H9 (cell line): ENCODE results near the gene CD4. TPM values are rescaled to one million over a fixed set of nuclear protein-coding genes. Genes with fewer than 3 reads are reported as not detected.
A peak's percentile ranks its signal among the peaks of the same experiment; 100 is the strongest.
"Not testable (repeated sequence)": the region's sequence is repeated elsewhere in the genome, so short reads cannot be mapped to it uniquely, and the experiment has no call there.

Source experiments
- DNase-seq: peaks from one replicate; pipeline ENCODE4 v3.0.0-alpha.2; 2017
- H2AFZ ChIP-seq: one replicate; pipeline ENCODE4 v1.6.1; 2013; ENCODE audit warnings: mild to moderate bottlenecking, low read length, control low read depth, moderate library complexity
- H2AK5ac ChIP-seq: 2 replicates; pipeline ENCODE4 v1.6.1; 2013; ENCODE audit warnings: low read length, control low read depth, mixed read lengths; ENCODE audit not compliant: insufficient read length
- H2BK120ac ChIP-seq: one replicate; pipeline ENCODE4 v1.6.1; 2013; ENCODE audit warnings: low read depth, mild to moderate bottlenecking, low read length, control low read depth, inconsistent platforms; ENCODE audit not compliant: poor library complexity, severe bottlenecking
- H2BK12ac ChIP-seq: 2 replicates; pipeline ENCODE4 v1.6.1; 2013; ENCODE audit warnings: low read length, control low read depth, mixed read lengths, low read depth; ENCODE audit not compliant: insufficient read length
- H2BK15ac ChIP-seq: 2 replicates; pipeline ENCODE4 v1.6.1; 2013; ENCODE audit warnings: low read depth, low read length, control low read depth
- H2BK20ac ChIP-seq: one replicate; pipeline ENCODE4 v1.6.1; 2013; ENCODE audit warnings: low read depth, mild to moderate bottlenecking, low read length, control low read depth, inconsistent platforms; ENCODE audit not compliant: poor library complexity, severe bottlenecking
- H2BK5ac ChIP-seq: 2 replicates; pipeline ENCODE4 v1.6.1; 2013; ENCODE audit warnings: low read length, control low read depth, mixed read lengths; ENCODE audit not compliant: insufficient read length
- H3K14ac ChIP-seq: 2 replicates; pipeline ENCODE4 v1.6.1; 2013; ENCODE audit warnings: low read length, control low read depth; ENCODE audit not compliant: insufficient read depth
- H3K18ac ChIP-seq: 2 replicates; pipeline ENCODE4 v1.6.1; 2013; ENCODE audit warnings: low read depth, mild to moderate bottlenecking, mixed read lengths, low read length, control low read depth; ENCODE audit not compliant: insufficient read length
- H3K23ac ChIP-seq: 2 replicates; pipeline ENCODE4 v1.6.1; 2013; ENCODE audit warnings: low read length, control low read depth, mixed read lengths, low read depth; ENCODE audit not compliant: insufficient read length
- H3K23me2 ChIP-seq: 2 replicates; pipeline ENCODE4 v1.6.1; 2013; ENCODE audit warnings: low read depth, mild to moderate bottlenecking, mixed read lengths, low read length, control low read depth; ENCODE audit not compliant: insufficient read length, poor library complexity, severe bottlenecking
- H3K27ac ChIP-seq: 2 replicates; pipeline ENCODE4 v1.5.1; 2013; ENCODE audit warnings: low read length, control low read depth, mixed read lengths, low read depth; ENCODE audit not compliant: insufficient read length
- H3K27me3 ChIP-seq: 2 replicates; pipeline ENCODE4 v1.6.1; 2013; ENCODE audit warnings: low read length, control low read depth, inconsistent platforms; ENCODE audit not compliant: insufficient read depth
- H3K4ac ChIP-seq: 2 replicates; pipeline ENCODE4 v1.6.1; 2013; ENCODE audit warnings: low read depth, mild to moderate bottlenecking, control low read depth, inconsistent platforms, low read length, moderate library complexity
- H3K4me1 ChIP-seq: 2 replicates; pipeline ENCODE4 v1.6.1; 2013; ENCODE audit warnings: low read length, control low read depth, inconsistent platforms; ENCODE audit not compliant: insufficient read depth
- H3K4me2 ChIP-seq: 2 replicates; pipeline ENCODE4 v1.6.1; 2013; ENCODE audit warnings: low read length, control low read depth, mixed read lengths; ENCODE audit not compliant: insufficient read length, insufficient read depth
- H3K56ac ChIP-seq: 2 replicates; pipeline ENCODE4 v1.6.1; 2013; ENCODE audit warnings: low read depth, mild to moderate bottlenecking, mixed read lengths, low read length, control low read depth; ENCODE audit not compliant: insufficient read length
- H3K79me1 ChIP-seq: 2 replicates; pipeline ENCODE4 v1.6.1; 2013; ENCODE audit warnings: low read depth, mild to moderate bottlenecking, moderate library complexity, low read length, control low read depth, inconsistent platforms; ENCODE audit not compliant: insufficient read depth, poor library complexity, severe bottlenecking
- H3K79me2 ChIP-seq: 2 replicates; pipeline ENCODE4 v1.6.1; 2013; ENCODE audit warnings: low read length, control low read depth, inconsistent platforms; ENCODE audit not compliant: insufficient read depth
- H3K9ac ChIP-seq: 2 replicates; pipeline ENCODE4 v1.6.1; 2013; ENCODE audit warnings: low read length, control low read depth, mixed read lengths; ENCODE audit not compliant: insufficient read length; ENCODE audit errors: extremely low read depth
- H3K9me3 ChIP-seq: one replicate; pipeline ENCODE4 v1.6.1; 2013; ENCODE audit warnings: low read depth, low read length, inconsistent platforms; ENCODE audit not compliant: control insufficient read depth
- H3T11ph ChIP-seq: one replicate; pipeline ENCODE4 v1.6.1; 2013; ENCODE audit warnings: mild to moderate bottlenecking, low read length, control low read depth, inconsistent platforms
- H4K20me1 ChIP-seq: one replicate; pipeline ENCODE4 v1.6.1; 2013; ENCODE audit not compliant: control insufficient read depth, insufficient read length, insufficient read depth
- H4K5ac ChIP-seq: 2 replicates; pipeline ENCODE4 v1.6.1; 2013; ENCODE audit warnings: low read depth, mild to moderate bottlenecking, mixed read lengths, low read length, control low read depth; ENCODE audit not compliant: insufficient read length
- H4K8ac ChIP-seq: replicated peaks from 2 replicates; pipeline ENCODE4 v1.6.1; 2013; ENCODE audit warnings: low read length, control low read depth, mixed read lengths, low read depth; ENCODE audit not compliant: insufficient read length
- H4K91ac ChIP-seq: 2 replicates; pipeline ENCODE4 v1.6.1; 2013; ENCODE audit warnings: low read depth, mild to moderate bottlenecking, moderate library complexity, mixed read lengths, low read length, control low read depth; ENCODE audit not compliant: insufficient read length
- H3K27ac Mint-ChIP-seq, 3 experiments: 2 replicates in 2 of 3; 3 replicates in 1 of 3; pipeline ENCODE4 v1.8.0; 2020 to 2021; ENCODE audit warnings: mixed read lengths in 3 of 3, mild to moderate bottlenecking in 1 of 3, moderate library complexity in 1 of 3
- H3K27me3 Mint-ChIP-seq: 2 replicates; pipeline ENCODE4 v1.8.0; 2021; ENCODE audit warnings: low read depth, mild to moderate bottlenecking, moderate library complexity, mixed read lengths
- H3K36me3 Mint-ChIP-seq, 3 experiments: 2 replicates in 2 of 3; 3 replicates in 1 of 3; pipeline ENCODE4 v1.8.0; 2020 to 2021; ENCODE audit warnings: low read depth in 3 of 3, mixed read lengths in 3 of 3; ENCODE audit not compliant: insufficient read depth in 1 of 3
- H3K4me1 Mint-ChIP-seq, 2 experiments: 2 replicates each; pipeline ENCODE4 v1.8.0; 2020; ENCODE audit warnings: mixed read lengths in 2 of 2
- H3K4me3 Mint-ChIP-seq, 2 experiments: 2 replicates in 1 of 2; 3 replicates in 1 of 2; pipeline ENCODE4 v1.8.0; 2020 to 2021; ENCODE audit warnings: mild to moderate bottlenecking in 2 of 2, mixed read lengths in 2 of 2, moderate library complexity in 1 of 2
- H3K9me3 Mint-ChIP-seq, 2 experiments: 2 replicates in 1 of 2; 3 replicates in 1 of 2; pipeline ENCODE4 v1.8.0; 2020; ENCODE audit warnings: mild to moderate bottlenecking in 2 of 2, mixed read lengths in 2 of 2, moderate library complexity in 1 of 2
- WGBS: extraction: QIAGEN DNeasy Blood & Tissue Kit; methylation state at CpG from one replicate; pipeline ENCODE4 v1.1.7; 2013; ENCODE audit warnings: missing lambda C conversion rate, low lambda C conversion rate, mixed read lengths; ENCODE audit not compliant: insufficient read length; ENCODE audit errors: extremely low coverage; 5-methylcytosine and 5-hydroxymethylcytosine counted together
- total RNA-seq: library from RNA; stranded (reverse); gene quantifications from 2 replicates; pipeline ENCODE4 v1.2.1, GENCODE V29; 2021
- TF ChIP-seq, protein P1 (sequence below): fragments of 200-600 bp; sonication (generic); conservative IDR thresholded peaks from 3 replicates; pipeline ENCODE4 v1.8.0; 2021; ENCODE audit warnings: antibody characterized with exemption, mild to moderate bottlenecking

Gene CD4
- total RNA-seq, 1 experiment from 2014 or later = 1.1 TPM

DNA sequence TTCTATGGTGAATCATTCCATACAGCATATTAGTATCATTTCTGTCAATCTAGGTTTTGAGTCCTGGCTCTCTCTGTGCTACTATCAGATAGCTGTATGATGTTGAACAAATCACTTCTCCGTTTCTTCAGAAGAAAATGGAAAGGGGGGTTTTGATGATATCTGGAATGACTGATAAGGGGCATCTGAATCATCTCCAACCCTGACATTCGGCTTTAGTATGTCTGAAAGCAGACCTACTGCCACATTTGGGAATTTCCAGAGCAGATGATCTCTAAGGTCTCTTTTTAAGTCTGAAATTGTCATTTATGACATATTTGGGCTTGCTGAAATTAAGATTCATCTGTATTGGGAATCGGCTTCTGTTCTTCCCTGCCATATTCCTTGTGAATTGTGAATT lies 46.5 kb upstream of the CD4 start:
- Histone ChIP-seq H2BK120ac (no peak overlapping the region), H3K27ac (no peak overlapping the region), H3K4me1 (no peaks in the 10 kb centered on the region), H3K9me3 (no peaks in the 10 kb centered on the region), H3K18ac (no peak overlapping the region), H3K56ac (no peak overlapping the region), H3K9ac (no peak overlapping the region), H3K79me1 (no peaks in the 10 kb centered on the region), H3T11ph (no peak overlapping the region), H2BK12ac (no peak overlapping the region), H3K79me2 (no peaks in the 10 kb centered on the region), H3K4me2 (no peak overlapping the region), H3K23me2 (no peaks in the 10 kb centered on the region), H2AFZ (no peak overlapping the region), H2BK20ac (no peak overlapping the region), H4K20me1 (no peaks in the 10 kb centered on the region), H2BK5ac (no peak overlapping the region), H2AK5ac (no peak overlapping the region), H4K5ac (no peak overlapping the region), H3K23ac (no peak overlapping the region), H3K14ac (no peak overlapping the region), H3K27me3 (no peaks in the 10 kb centered on the region), H3K4ac (no peak overlapping the region), H4K8ac (no peak overlapping the region), H2BK15ac (no peak overlapping the region), H4K91ac (no peak overlapping the region)
- Mint-ChIP-seq H3K4me3 (no peak overlapping the region), H3K36me3 (peaks cover 9 to 26% (median 25%) of the 10 kb centered on the region in 3 experiments; a peak in 6 of 7 replicates), H3K9me3 (no peaks in the 10 kb centered on the region), H3K4me1 (peaks cover 0 to 7% of the 10 kb centered on the region in 2 experiments; a peak in 3 of 4 replicates), H3K27me3 (no peaks in the 10 kb centered on the region), H3K27ac (no peak overlapping the region)
- DNase-seq = no peak
- WGBS = no CpG with 5 or more reads among the region's 3 CpGs
- TF ChIP-seq, protein P1, sequence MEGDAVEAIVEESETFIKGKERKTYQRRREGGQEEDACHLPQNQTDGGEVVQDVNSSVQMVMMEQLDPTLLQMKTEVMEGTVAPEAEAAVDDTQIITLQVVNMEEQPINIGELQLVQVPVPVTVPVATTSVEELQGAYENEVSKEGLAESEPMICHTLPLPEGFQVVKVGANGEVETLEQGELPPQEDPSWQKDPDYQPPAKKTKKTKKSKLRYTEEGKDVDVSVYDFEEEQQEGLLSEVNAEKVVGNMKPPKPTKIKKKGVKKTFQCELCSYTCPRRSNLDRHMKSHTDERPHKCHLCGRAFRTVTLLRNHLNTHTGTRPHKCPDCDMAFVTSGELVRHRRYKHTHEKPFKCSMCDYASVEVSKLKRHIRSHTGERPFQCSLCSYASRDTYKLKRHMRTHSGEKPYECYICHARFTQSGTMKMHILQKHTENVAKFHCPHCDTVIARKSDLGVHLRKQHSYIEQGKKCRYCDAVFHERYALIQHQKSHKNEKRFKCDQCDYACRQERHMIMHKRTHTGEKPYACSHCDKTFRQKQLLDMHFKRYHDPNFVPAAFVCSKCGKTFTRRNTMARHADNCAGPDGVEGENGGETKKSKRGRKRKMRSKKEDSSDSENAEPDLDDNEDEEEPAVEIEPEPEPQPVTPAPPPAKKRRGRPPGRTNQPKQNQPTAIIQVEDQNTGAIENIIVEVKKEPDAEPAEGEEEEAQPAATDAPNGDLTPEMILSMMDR = no peak

DNA sequence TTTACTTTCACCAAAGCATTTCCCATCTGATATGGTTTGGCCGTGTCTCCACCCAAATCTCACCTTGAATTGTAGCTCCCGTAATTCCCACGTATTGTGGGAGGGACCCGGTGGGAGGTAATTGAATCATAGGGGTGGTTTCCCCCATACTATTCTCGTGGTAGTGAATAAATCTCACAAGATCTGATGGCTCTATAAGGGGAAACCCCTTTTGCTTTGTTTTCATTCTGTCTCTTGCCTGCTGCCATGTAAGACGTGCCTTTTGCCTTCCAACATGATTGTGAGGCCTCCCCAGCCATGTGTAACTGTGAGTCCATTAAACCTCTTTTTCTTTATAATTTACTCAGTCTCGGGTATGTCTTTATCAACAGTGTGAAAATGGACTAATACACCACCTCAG lies 46.0 kb upstream of the CD4 start:
- no CpG with 5 or more reads among the region's 7 CpGs for WGBS
- not testable (repeated sequence) for H3K27me3 Mint-ChIP-seq, H4K20me1 ChIP-seq, H3K4me1 ChIP-seq, H3K56ac ChIP-seq, H2BK5ac ChIP-seq, H3K9me3 ChIP-seq, H2BK12ac ChIP-seq, H3K27me3 ChIP-seq, H3K23me2 ChIP-seq, H4K5ac ChIP-seq, H2AK5ac ChIP-seq, H3K23ac ChIP-seq, H3K4me2 ChIP-seq, H4K91ac ChIP-seq, H3K79me1 ChIP-seq, H3K4me1 Mint-ChIP-seq, H3K14ac ChIP-seq, H3K9me3 Mint-ChIP-seq, H2BK20ac ChIP-seq, H4K8ac ChIP-seq, H2BK120ac ChIP-seq, DNase-seq, H3K79me2 ChIP-seq, H3T11ph ChIP-seq, H3K9ac ChIP-seq, H2AFZ ChIP-seq, H3K27ac ChIP-seq, H3K18ac ChIP-seq, H3K4me3 Mint-ChIP-seq, H3K4ac ChIP-seq, H2BK15ac ChIP-seq
- H3K36me3 Mint-ChIP-seq = peaks cover 14 to 30% (median 29%) of the 10 kb centered on the region in 3 experiments; a peak in 6 of 7 replicates
- H3K27ac Mint-ChIP-seq = peak overlapping the region in 1 of 3 experiments; percentile 15; a peak in 1 of 7 replicates
